ENCODE data around the gene TMEM63B.
"Not testable (repeated sequence)": the region's sequence is repeated elsewhere in the genome, so short reads cannot be mapped to it uniquely, and the experiment has no call there.

Gene TMEM63B

GRCh38 chr6:44190715-44191114 lies 63.4 kb downstream of the TMEM63B start:
- TF ChIP-seq LEF1 (IDR thresholded peaks at IDR 0.05; ENCODE audit: borderline replicate concordance) (no peak), NFRKB (IDR thresholded peaks at IDR 0.05) (no peak), HDGF (IDR thresholded peaks at IDR 0.05; ENCODE audit: borderline replicate concordance) (no peak), ZNF384 (IDR thresholded peaks at IDR 0.05) (no peak), TARDBP (IDR thresholded peaks at IDR 0.05) (no peak), FOXK2 (IDR thresholded peaks at IDR 0.05) (no peak), SUZ12 (IDR thresholded peaks at IDR 0.05) (no peak), ARNT (IDR thresholded peaks at IDR 0.05) (no peak), ELF4 (IDR thresholded peaks at IDR 0.05) (no peak), FOXM1 (IDR thresholded peaks at IDR 0.05; ENCODE audit: borderline replicate concordance) (no peak)
- ChIA-PET CTCF (interaction anchor here (1.3 to 1.6 kb wide), 2 partner anchors 64 to 66 kb away, joined by 3 to 4 read pairs; no protein-coding TSS in a partner anchor), POLR2A (interaction anchor here (1.0 kb wide), 1 partner anchor 31 kb away, joined by 3 read pairs; no protein-coding TSS in a partner anchor)
- no peak for DNase-seq (ENCODE audit: extremely low spot score)

DNA sequence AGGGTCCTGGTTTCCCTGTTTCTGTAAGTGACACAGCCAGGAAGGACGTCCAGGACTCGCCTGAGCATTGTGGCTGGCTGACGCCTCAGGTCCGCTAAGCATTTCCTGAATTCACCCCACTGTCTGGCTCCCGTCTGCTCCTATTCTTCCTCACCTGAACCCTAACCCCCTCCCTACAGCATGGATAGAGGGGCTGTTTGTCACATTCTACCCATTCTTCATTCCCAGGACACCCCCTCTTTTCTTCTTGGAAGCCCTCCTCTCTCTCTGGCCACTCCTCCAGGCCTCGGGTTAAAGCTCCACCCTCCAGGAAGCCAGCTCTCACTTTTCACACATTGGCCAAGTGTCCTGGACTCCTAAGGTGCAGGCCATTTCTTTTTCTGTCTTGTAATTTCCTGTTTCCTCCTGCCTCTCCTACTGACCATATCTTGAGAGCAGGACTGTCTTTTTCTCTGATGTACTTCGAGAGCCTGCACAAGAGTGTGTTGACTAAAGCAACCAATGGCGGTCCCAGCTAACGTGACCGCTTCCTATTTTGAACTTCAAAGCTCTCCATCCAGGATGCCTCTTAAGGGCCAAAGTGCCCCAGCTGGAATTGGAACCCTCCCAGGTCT lies 65.2 kb downstream of the TMEM63B start:
- DNase-seq (ENCODE audit: extremely low spot score), result no peak
- POLR2A ChIA-PET, result interaction anchor here (0.6 to 2.0 kb wide), 4 partner anchors 20 to 112 kb away, joined by 3 to 7 read pairs (median 4); partner anchors contain the start of gene HSP90AB1
- CTCF ChIA-PET, result no interaction called here
- TF ChIP-seq FOXA1 (IDR thresholded peaks at IDR 0.05) (no peak), TARDBP (IDR thresholded peaks at IDR 0.05) (no peak), LEF1 (IDR thresholded peaks at IDR 0.05; ENCODE audit: borderline replicate concordance) (no peak), ELF4 (IDR thresholded peaks at IDR 0.05) (no peak), L3MBTL2 (conservative IDR thresholded peaks at IDR 0.05) (no peak), HDGF (IDR thresholded peaks at IDR 0.05; ENCODE audit: borderline replicate concordance) (no peak), SUZ12 (IDR thresholded peaks at IDR 0.05) (no peak)

GRCh38 chr6:44193307-44193910 lies 66.1 kb downstream of the TMEM63B start:
- CTCF ChIA-PET, result no interaction called here

GRCh38 chr6:44194326-44194725 lies 67.0 kb downstream of the TMEM63B start:
- ChIA-PET CTCF (no interaction called here), POLR2A (no interaction called here)
- no peak for DNase-seq (ENCODE audit: extremely low spot score)
- TF ChIP-seq FOXK2 (IDR thresholded peaks at IDR 0.05) (no peak), SP1 (IDR thresholded peaks at IDR 0.05) (no peak), BHLHE40 (IDR thresholded peaks at IDR 0.05; ENCODE audit: borderline replicate concordance) (no peak), ZNF384 (IDR thresholded peaks at IDR 0.05) (no peak), ARNT (IDR thresholded peaks at IDR 0.05) (no peak), SUZ12 (IDR thresholded peaks at IDR 0.05) (no peak), LEF1 (IDR thresholded peaks at IDR 0.05; ENCODE audit: borderline replicate concordance) (no peak), FOXM1 (IDR thresholded peaks at IDR 0.05; ENCODE audit: borderline replicate concordance) (no peak), L3MBTL2 (conservative IDR thresholded peaks at IDR 0.05) (no peak), ELF4 (IDR thresholded peaks at IDR 0.05) (no peak), TARDBP (IDR thresholded peaks at IDR 0.05) (no peak), FOXA1 (IDR thresholded peaks at IDR 0.05) (no peak), PKNOX1 (IDR thresholded peaks at IDR 0.05) (no peak), CTBP1 (IDR thresholded peaks at IDR 0.05; ENCODE audit: borderline replicate concordance) (no peak), HDGF (IDR thresholded peaks at IDR 0.05; ENCODE audit: borderline replicate concordance) (no peak), NFRKB (IDR thresholded peaks at IDR 0.05) (no peak)

More at GRCh38 chr6:44193307-44193910, 66.1 kb downstream of the TMEM63B start:
- TF ChIP-seq LEF1 (IDR thresholded peaks at IDR 0.05; ENCODE audit: borderline replicate concordance) (no peak), ELF4 (IDR thresholded peaks at IDR 0.05) (no peak), TARDBP (IDR thresholded peaks at IDR 0.05) (no peak), PKNOX1 (IDR thresholded peaks at IDR 0.05) (no peak), HDGF (IDR thresholded peaks at IDR 0.05; ENCODE audit: borderline replicate concordance) (no peak), ZNF384 (IDR thresholded peaks at IDR 0.05) (no peak), FOXA1 (IDR thresholded peaks at IDR 0.05) (no peak), SUZ12 (IDR thresholded peaks at IDR 0.05) (no peak), CTBP1 (IDR thresholded peaks at IDR 0.05; ENCODE audit: borderline replicate concordance) (no peak), ARNT (IDR thresholded peaks at IDR 0.05) (no peak), BHLHE40 (IDR thresholded peaks at IDR 0.05; ENCODE audit: borderline replicate concordance) (no peak)
- DNase-seq (ENCODE audit: extremely low spot score), result no peak
- POLR2A ChIA-PET, result interaction anchor here (0.7 to 2.0 kb wide), 3 partner anchors 26 to 112 kb away, joined by 3 to 7 read pairs (median 6); partner anchors contain the start of gene HSP90AB1

DNA sequence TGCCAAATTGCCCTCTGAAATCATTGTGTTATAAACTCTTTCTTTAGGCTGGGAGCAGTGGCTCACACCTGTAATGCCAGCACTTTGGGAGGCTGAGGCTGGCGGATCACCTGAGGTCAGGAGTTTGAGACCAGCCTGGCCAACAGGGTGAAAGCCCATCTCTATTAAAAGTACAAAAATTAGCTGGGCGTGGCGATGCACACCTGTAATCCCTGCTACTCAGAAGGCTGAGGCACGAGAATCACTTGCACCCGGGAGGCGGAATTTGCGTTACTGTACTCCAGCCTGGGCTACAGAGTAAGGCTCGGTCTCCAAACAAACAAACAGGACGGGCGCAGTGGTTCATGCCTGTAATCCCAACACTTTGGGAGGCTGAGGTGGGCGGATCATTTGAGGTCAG lies 69.0 kb downstream of the TMEM63B start:
- CTCF ChIA-PET; POLR2A ChIA-PET; DNase-seq (ENCODE audit: extremely low spot score): not testable (repeated sequence)

GRCh38 chr6:44198684-44199083 lies 71.3 kb downstream of the TMEM63B start:
- TF ChIP-seq FOXM1 (IDR thresholded peaks at IDR 0.05; ENCODE audit: borderline replicate concordance) (no peak), SP1 (IDR thresholded peaks at IDR 0.05) (no peak), CTBP1 (IDR thresholded peaks at IDR 0.05; ENCODE audit: borderline replicate concordance) (no peak)
- ChIA-PET CTCF (interaction anchor here (0.7 kb wide), 1 partner anchor 24 kb away, joined by 3 read pairs; no protein-coding TSS in a partner anchor), POLR2A (interaction anchor here (1.2 kb wide), 1 partner anchor 25 kb away, joined by 4 read pairs; the partner anchor contains the start of gene SLC29A1)
- DNase-seq (ENCODE audit: extremely low spot score), result no peak

GRCh38 chr6:44199883-44200282 lies 72.5 kb downstream of the TMEM63B start:
- TF ChIP-seq FOXM1 (IDR thresholded peaks at IDR 0.05; ENCODE audit: borderline replicate concordance), result no peak
- TF ChIP-seq BHLHE40 (IDR thresholded peaks at IDR 0.05; ENCODE audit: borderline replicate concordance), result no peak
- ChIA-PET POLR2A (interaction anchor here (1.1 kb wide), 1 partner anchor 19 kb away, joined by 3 read pairs; no protein-coding TSS in a partner anchor), CTCF (interaction anchor here (1.1 kb wide), 1 partner anchor 40 kb away, joined by 4 read pairs; no protein-coding TSS in a partner anchor)
- DNase-seq (ENCODE audit: extremely low spot score), result no peak
